A549 (cell line): ENCODE data around the gene PTPN14.

ENCODE experiments used
- CEBPB ChIP-seq, 2 experiments: fragments of >200 bp in 1 of 2; sonication (Bioruptor Twin) in 1 of 2; formaldehyde crosslinking in 1 of 2; IDR thresholded peaks; 2 replicates each; pipeline ENCODE4 v1.6.1; 2012 to 2016
- CTCF ChIP-seq: fragments of >200 bp; sonication (Bioruptor Twin); formaldehyde crosslinking; IDR thresholded peaks from 3 replicates; pipeline ENCODE4 v1.5.1; 2016
- EP300 ChIP-seq, 2 experiments: fragments of >200 bp; sonication (Bioruptor Twin); formaldehyde crosslinking; IDR thresholded peaks; 2 replicates in 1 of 2; 3 replicates in 1 of 2; pipeline ENCODE4 v1.6.1; 2016 to 2017
- HMGXB4 ChIP-seq: fragments of 250-450 bp; sonication (Bioruptor Pico); IDR thresholded peaks from 2 replicates; pipeline ENCODE4 v1.5.0; 2021; ENCODE audit warnings: mild to moderate bottlenecking, moderate library complexity, borderline replicate concordance
- POLR2A ChIP-seq: IDR thresholded peaks from 2 replicates; pipeline ENCODE4 v1.6.1; 2012; ENCODE audit warnings: mild to moderate bottlenecking, low read length
- REST ChIP-seq: fragments of 200-600 bp; sonication (generic); IDR thresholded peaks from 2 replicates; pipeline ENCODE4 v1.6.1; 2016; ENCODE audit warnings: antibody characterized with exemption, mild to moderate bottlenecking, moderate library complexity
- SMC3 ChIP-seq: fragments of >200 bp; sonication (Bioruptor Twin); formaldehyde crosslinking; IDR thresholded peaks from 3 replicates; pipeline ENCODE4 v1.6.1; 2018; ENCODE audit warnings: inconsistent platforms

- TF ChIP-seq SMC3: no peak
- no peak for TF ChIP-seq EP300 (IDR thresholded peaks at IDR 0.05)
- no peak for TF ChIP-seq CTCF
- TF ChIP-seq POLR2A: no peak
- no peak for TF ChIP-seq REST
- TF ChIP-seq HMGXB4 (CRISPR knock-in tag): no peak
- no peak for TF ChIP-seq CEBPB (IDR thresholded peaks at IDR 0.05)
Measured at GRCh38 chr1:214337511-214337910, 213.9 kb downstream of the PTPN14 start.
